Stimulated activated CD8-positive, alpha-beta memory T cell treated with anti-CD3 and anti-CD28 coated beads, Interleukin-15, amount 100 ng/mL, for 1 hour (primary cell): ENCODE results near the gene ABCC2.

Source experiments
- DNase-seq: peaks from one replicate; pipeline ENCODE4 v3.0.0-alpha.2; 2020; ENCODE audit warnings: low read depth

The ABCC2 gene

GRCh38 chr10:99775850-99776249 is 6.6 kb upstream of the ABCC2 start:
- no peak for DNase-seq

GRCh38 chr10:99777918-99778714 is 4.3 kb upstream of the ABCC2 start:
- no peak for DNase-seq

DNA sequence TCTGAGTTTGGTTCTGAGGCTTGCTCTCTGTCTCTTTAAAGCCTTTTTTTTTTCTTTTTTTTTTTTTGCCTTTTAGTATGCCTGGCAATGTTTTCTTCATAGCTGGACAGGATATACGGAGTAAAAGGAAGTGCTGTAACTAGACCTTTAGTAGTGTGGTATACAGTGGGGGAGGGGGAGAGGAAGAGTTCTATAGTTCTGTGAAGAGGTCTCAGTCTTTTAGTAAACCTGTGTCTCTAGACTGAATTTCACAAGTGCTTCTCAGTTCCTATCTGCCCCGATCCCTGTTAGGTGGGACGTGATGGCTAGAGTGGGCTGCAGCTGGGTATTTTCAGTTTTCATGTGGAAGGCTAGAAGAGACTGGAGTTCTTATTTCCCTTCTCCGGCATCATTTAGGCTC is 3.1 kb upstream of the ABCC2 start:
- no peak for DNase-seq

GRCh38 chr10:99781734-99782429 is 558 bp upstream of the ABCC2 start:
- DNase-seq, result no peak

DNA sequence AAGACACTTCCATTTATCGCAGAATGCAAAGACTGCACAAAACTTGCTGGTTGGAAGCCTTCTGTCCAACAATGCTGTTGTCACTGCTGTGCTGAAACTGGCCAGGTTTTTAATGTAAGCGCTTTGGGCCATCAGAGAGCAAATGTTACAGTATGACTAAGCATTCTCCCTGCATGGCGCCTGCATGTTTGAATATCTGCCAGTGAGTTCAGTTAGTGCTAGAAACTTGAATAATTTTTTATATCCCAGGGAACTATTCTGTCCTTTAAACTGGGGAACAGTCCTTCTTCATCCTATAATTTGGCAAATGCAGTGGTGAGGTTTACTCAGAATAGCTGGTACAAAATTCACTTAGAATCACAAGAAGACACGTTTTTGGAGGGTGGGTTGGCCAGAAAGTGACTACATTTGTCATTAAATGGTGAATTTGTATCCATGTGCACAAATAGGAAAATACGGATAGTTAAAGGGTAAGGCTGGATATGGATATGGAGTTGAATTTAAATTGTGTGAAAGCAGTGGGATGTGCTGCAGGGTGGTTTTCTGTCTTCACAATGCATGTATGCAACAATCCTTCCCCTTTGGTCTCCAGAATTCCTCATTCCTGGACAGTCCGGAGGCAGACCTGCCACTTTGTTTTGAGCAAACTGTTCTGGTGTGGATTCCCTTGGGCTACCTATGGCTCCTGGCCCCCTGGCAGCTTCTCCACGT is 1.7 kb downstream of the ABCC2 start:
- no peak for DNase-seq

DNA sequence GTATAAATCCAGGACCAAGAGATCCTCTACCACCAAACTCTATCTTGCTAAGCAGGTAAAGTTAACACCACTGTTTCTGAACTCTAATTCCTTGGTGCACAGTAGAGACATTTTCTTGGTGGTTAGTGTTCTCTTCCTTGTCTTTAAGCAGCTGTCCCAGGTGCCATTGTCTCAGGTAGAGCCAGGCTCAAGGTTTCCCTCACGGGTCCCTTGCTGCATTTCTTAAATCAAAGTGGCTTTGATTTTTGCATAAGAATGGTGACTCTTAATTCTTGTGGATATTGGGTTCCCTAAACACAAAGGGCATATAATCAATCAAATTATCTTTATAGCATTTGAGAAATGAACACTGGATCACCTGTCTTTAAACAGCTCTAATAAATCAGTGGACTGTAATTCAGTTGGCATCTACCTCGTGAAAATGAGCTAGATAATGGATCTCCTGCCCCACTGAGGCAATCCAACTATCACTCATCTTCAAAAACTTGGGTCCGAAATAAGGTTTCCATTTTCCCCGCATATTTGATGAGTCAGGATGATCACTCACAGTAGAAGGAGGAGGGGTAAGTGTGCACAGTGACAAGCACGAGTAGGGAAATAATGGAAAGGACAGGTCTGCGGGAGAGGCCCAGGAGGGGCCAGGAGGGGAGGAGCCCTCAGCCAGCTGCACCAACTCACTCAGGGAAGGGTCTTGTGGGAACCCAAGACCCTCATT is 2.4 kb downstream of the ABCC2 start:
- no peak for DNase-seq

- DNase-seq, result no peak
Measured at GRCh38 chr10:99785646-99786045, 3.2 kb downstream of the ABCC2 start.

- DNase-seq, result no peak
Measured at GRCh38 chr10:99787311-99787710, 4.9 kb downstream of the ABCC2 start.

DNA sequence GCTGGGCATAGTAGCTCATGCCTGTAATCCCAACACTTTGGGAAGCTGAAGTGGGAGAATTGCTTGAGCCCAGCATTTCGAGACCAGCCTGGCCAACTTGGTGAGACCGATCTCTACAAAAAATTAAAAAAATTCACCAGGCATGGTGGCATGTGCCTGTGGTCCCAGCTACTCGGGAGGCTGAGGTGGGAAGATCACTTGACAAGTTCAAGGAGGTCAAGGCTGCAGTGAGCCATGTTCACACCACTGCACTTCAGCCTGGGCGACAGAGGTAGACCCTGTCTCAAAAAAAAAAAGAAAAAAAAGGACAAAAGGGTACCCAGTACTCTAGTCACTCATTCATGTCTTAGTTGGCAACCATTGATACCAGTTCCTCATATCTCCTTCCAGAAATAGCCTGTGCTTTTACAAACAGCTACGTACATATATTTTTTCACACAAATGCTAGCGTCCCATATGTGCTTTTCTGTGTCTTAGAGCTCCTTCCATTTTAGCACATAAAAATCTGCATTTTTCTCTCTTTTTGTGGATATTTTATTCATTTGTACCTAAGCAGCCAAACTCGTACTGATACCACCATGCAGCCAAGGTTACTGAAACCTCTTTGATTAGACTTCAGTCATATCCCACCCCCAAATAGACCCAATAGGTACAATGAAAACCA is 5.5 kb downstream of the ABCC2 start:
- no peak for DNase-seq

DNA sequence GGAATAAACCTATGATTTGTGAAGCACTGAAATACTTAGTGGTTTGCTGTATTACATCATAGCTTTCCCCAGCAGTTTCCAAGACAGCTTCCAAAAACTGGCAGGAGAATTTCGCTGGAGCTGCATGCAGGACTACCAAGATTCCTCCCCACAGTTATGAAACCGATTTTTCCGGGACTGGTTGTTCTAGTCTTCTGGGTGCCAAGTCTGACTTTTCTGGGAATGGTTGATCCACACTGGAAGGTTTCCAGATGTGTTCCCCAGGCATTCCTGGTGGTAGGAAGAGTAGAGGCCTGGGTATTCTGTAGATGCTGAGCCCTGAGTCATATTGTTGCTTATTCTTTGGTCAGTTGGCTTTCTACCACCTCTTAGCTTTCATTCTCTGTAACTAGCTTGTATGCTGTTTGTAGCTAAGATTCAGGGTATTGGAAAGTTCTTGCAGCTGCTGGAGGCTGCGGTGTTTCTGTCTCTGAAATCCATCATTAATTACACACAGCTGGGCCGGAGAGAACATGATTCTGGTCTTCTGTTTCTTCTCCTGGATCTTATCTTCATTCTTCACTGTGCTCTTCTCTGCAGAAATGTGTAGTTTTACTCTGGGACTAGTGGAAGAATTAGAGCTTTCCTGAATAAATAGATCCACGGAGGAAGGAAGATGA is 6.3 kb downstream of the ABCC2 start:
- no peak for DNase-seq

- no peak for DNase-seq
Measured at GRCh38 chr10:99791831-99792230, 9.4 kb downstream of the ABCC2 start.

DNA sequence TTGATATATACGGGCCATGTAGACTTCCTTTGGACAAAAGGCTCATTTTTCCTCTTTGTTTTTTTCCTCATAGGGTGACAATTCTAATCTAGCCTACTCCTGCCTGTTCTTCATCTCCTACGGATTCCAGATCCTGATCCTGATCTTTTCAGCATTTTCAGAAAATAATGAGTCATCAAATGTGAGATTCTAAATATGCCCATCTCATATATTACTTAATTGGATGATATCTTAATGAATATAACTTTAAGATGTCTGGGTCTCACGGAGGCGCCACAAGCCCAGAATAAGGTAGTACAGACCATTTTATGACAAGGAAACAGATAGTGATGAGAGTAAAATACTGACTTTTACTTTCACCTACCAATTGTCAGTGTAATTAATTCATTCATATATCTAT is 11.4 kb downstream of the ABCC2 start:
- no peak for DNase-seq

GRCh38 chr10:99796928-99797327 is 14.5 kb downstream of the ABCC2 start:
- no peak for DNase-seq

GRCh38 chr10:99798031-99798430 is 15.6 kb downstream of the ABCC2 start:
- DNase-seq, result no peak

GRCh38 chr10:99798920-99799319 is 16.5 kb downstream of the ABCC2 start:
- DNase-seq, result no peak

- DNase-seq, result no peak
Measured at GRCh38 chr10:99799613-99800012, 17.2 kb downstream of the ABCC2 start.

DNA sequence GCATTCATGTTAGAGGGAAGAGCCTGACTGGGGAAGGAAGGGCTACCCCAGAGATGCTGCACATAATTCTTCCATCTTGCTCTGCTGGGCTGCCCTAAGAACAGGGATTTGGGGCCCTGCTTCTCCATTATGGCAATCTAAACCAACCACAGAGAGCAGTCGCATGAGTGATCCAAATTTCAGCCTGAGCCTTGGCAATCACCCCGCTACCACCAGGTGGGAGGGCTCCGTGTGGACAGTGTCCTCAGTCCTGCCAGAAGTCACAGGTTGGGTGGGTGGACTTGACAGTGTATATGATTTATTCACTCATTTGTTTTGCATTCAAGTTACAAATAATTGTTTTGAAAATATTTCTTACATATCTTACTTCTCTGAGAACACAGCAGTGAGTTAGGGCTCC is 22.0 kb downstream of the ABCC2 start:
- DNase-seq, result no peak

DNA sequence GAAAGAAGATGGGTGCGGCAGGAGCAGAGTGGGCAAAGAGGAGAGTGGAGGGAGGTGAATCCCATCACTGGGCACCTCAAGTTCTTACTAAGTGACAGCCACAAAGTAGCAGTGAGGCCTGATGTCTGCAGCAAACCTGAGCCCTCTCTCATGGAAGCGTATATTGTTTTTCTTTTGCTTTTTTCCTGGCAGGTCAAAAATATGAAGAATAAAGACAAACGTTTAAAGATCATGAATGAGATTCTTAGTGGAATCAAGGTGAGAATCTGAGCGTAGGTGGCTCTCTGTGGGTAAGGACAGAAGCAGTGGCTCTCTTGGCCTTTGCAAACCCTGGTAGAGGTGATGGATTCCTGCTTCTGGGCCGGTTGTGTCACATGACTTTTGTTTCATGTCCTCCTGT is 22.8 kb downstream of the ABCC2 start:
- no peak for DNase-seq

- no peak for DNase-seq
Measured at GRCh38 chr10:99806091-99806490, 23.7 kb downstream of the ABCC2 start.

DNA sequence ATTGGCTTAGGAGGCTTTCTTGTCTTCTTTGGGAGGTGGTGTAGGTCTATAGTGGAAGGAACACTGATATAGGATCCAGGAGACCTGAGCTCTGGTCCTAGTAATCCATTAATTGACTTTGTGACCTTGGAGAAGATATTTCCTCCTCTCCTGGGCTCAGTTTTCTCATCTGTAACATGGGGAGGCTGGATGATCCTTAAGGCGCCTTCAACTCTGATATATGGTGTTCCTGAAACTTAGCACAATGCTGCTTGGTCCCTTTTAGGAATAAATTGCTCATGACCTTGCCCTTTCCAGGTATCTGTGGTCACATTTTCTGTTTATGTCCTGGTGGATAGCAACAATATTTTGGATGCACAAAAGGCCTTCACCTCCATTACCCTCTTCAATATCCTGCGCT is 25.3 kb downstream of the ABCC2 start:
- no peak for DNase-seq

- no peak for DNase-seq
Measured at GRCh38 chr10:99808270-99808669, 25.8 kb downstream of the ABCC2 start.
